GM19324 (cell line): Measurements from ENCODE around the gene TLR7.

ENCODE experiments used
- ATAC-seq: cut with Tn5 transposase; IDR thresholded peaks from one replicate; pipeline ENCODE4 v1.9.1; 2021; ENCODE audit warnings: mild to moderate bottlenecking, moderate library complexity; ENCODE audit not compliant: unreplicated experiment, low FRiP score

The TLR7 gene

GRCh38 chrX:12866451-12867377 is at the start of gene TLR7:
Gene TLR7 (plus strand): TSS chrX:12867072. CDS start chrX:12867579, 507 bp downstream.
- peak; percentile 43 for ATAC-seq

GRCh38 chrX:12817528-12817927 is 49.3 kb upstream of the TLR7 start:
- ATAC-seq, result no peak

- ATAC-seq, result no peak
Observed at GRCh38 chrX:12819222-12819621, 47.6 kb upstream of the TLR7 start.

- ATAC-seq, result no peak
Observed at GRCh38 chrX:12820737-12821136, 46.1 kb upstream of the TLR7 start.

- no peak for ATAC-seq
Observed at GRCh38 chrX:12824944-12825343, 41.9 kb upstream of the TLR7 start.

- ATAC-seq, result no peak
Observed at GRCh38 chrX:12825801-12826200, 41.1 kb upstream of the TLR7 start.

- no peak for ATAC-seq
Observed at GRCh38 chrX:12843061-12843667, 23.7 kb upstream of the TLR7 start.

- peak; percentile 90 for ATAC-seq
Observed at GRCh38 chrX:12843668-12844279, 23.1 kb upstream of the TLR7 start.

- ATAC-seq, result peak; percentile 31
Observed at GRCh38 chrX:12844319-12844718, 22.6 kb upstream of the TLR7 start.

- no peak for ATAC-seq
Observed at GRCh38 chrX:12865359-12865758, 1.5 kb upstream of the TLR7 start.

- no peak for ATAC-seq
Observed at GRCh38 chrX:12867685-12868084, 813 bp downstream of the TLR7 start.

GRCh38 chrX:12868747-12869146 is 1.9 kb downstream of the TLR7 start:
- ATAC-seq, result no peak

GRCh38 chrX:12871257-12871656 is 4.4 kb downstream of the TLR7 start:
- no peak for ATAC-seq

GRCh38 chrX:12872741-12873140 is 5.9 kb downstream of the TLR7 start:
- ATAC-seq, result no peak

GRCh38 chrX:12874581-12874980 is 7.7 kb downstream of the TLR7 start:
- no peak for ATAC-seq

GRCh38 chrX:12877386-12877785 is 10.5 kb downstream of the TLR7 start:
- ATAC-seq, result no peak

GRCh38 chrX:12878536-12878935 is 11.7 kb downstream of the TLR7 start:
- no peak for ATAC-seq

GRCh38 chrX:12881914-12882313 is 15.0 kb downstream of the TLR7 start:
- no peak for ATAC-seq

GRCh38 chrX:12885508-12885907 is 18.6 kb downstream of the TLR7 start:
- no peak for ATAC-seq

GRCh38 chrX:12886545-12886944 is 19.7 kb downstream of the TLR7 start:
- ATAC-seq, result no peak

GRCh38 chrX:12887141-12887540 is 20.3 kb downstream of the TLR7 start:
- ATAC-seq, result no peak
